MM.1S (cell line): ENCODE measurements around the gene SRRM2.

Experiments used
- DNase-seq: peaks from one replicate; pipeline ENCODE4 v3.0.0-alpha.2; 2015
- H2AFZ ChIP-seq: fragments of 300-600 bp; sonication (generic); 2 replicates; pipeline ENCODE4 v1.6.0; 2016; ENCODE audit warnings: antibody characterized with exemption, low read length
- H3F3A ChIP-seq: fragments of 300-600 bp; sonication (generic); 2 replicates; pipeline ENCODE4 v1.6.1; 2016; ENCODE audit warnings: mild to moderate bottlenecking, antibody characterized with exemption, low read length, moderate library complexity, mixed read lengths; ENCODE audit not compliant: insufficient read depth
- H3K27ac ChIP-seq: fragments of 300-600 bp; sonication (generic); 2 replicates; pipeline ENCODE4 v1.5.1; 2016; ENCODE audit warnings: mild to moderate bottlenecking, low read length
- H3K27me3 ChIP-seq: fragments of 300-600 bp; sonication (generic); replicated peaks from 2 replicates; pipeline ENCODE4 v1.6.0; 2016; ENCODE audit warnings: low read length; ENCODE audit not compliant: insufficient read depth
- H3K36me3 ChIP-seq: fragments of 300-600 bp; sonication (generic); replicated peaks from 2 replicates; pipeline ENCODE4 v1.6.1; 2016; ENCODE audit warnings: mild to moderate bottlenecking, low read length, mixed read lengths; ENCODE audit not compliant: insufficient read depth
- H3K4me1 ChIP-seq: fragments of 300-600 bp; sonication (generic); 2 replicates; pipeline ENCODE4 v1.6.1; 2016; ENCODE audit warnings: low read length, mixed read lengths
- H3K4me2 ChIP-seq: fragments of 300-600 bp; sonication (generic); 2 replicates; pipeline ENCODE4 v1.6.0; 2016; ENCODE audit warnings: low read depth, low read length
- H3K4me3 ChIP-seq: fragments of 300-600 bp; sonication (generic); 2 replicates; pipeline ENCODE4 v1.5.1; 2016; ENCODE audit warnings: low read length, mixed read lengths
- H3K79me2 ChIP-seq: fragments of 300-600 bp; sonication (generic); 2 replicates; pipeline ENCODE4 v1.6.1; 2016; ENCODE audit warnings: mixed run types, low read length, mixed read lengths
- H3K9ac ChIP-seq: fragments of 300-600 bp; sonication (generic); 2 replicates; pipeline ENCODE4 v1.6.1; 2016; ENCODE audit warnings: low read length, mixed read lengths
- H3K9me2 ChIP-seq: fragments of 300-600 bp; sonication (generic); replicated peaks from 2 replicates; pipeline ENCODE4 v1.6.1; 2016; ENCODE audit warnings: mild to moderate bottlenecking, low read length, mixed read lengths; ENCODE audit not compliant: insufficient read depth
- H3K9me3 ChIP-seq: fragments of 300-600 bp; sonication (generic); replicated peaks from 2 replicates; pipeline ENCODE4 v1.6.1; 2016; ENCODE audit warnings: mild to moderate bottlenecking, low read length, mixed read lengths; ENCODE audit not compliant: insufficient read depth
- H4K20me1 ChIP-seq: fragments of 300-600 bp; sonication (generic); 2 replicates; pipeline ENCODE4 v1.6.1; 2016; ENCODE audit warnings: mild to moderate bottlenecking, low read length, moderate library complexity, mixed read lengths; ENCODE audit not compliant: insufficient read depth
- EZH2 ChIP-seq: fragments of 300-600 bp; sonication (generic); optimal IDR thresholded peaks from 2 replicates; pipeline ENCODE3; 2017; ENCODE audit warnings: low read depth, mild to moderate bottlenecking, antibody characterized with exemption, low read length, mixed read lengths
- EZH2phosphoT487 ChIP-seq: fragments of 300-600 bp; sonication (generic); IDR thresholded peaks from 2 replicates; pipeline ENCODE4 v1.6.1; 2018; ENCODE audit warnings: antibody characterized with exemption, low read length
- TF ChIP-seq, protein P1 (sequence below): fragments of 300-600 bp; sonication (generic); IDR thresholded peaks from 2 replicates; pipeline ENCODE4 v1.5.1; 2016; ENCODE audit warnings: antibody characterized with exemption, low read length, mixed read lengths

SRRM2 gene

DNA sequence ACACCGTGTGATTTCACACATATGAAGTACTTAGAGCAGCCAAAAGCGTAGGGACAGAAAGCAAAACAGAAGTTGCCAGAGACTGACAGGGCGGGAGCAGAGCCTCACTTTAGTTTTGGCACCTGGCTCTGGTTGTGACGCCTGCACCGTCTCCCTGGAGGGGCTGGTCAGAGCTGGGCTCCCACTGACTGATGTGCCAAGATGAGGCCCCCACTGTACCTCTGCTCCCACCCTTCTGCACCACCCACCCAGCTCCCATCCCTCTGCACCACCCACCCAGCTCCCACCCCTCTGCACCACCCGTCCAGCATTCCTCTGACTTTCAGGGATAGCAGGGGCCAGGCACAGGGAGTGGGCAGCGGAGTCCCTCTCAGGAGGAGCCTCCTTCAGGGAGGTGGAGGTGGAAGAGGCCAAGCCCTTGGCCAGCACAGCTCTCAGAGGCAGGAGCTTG lies 61.4 kb downstream of the SRRM2 start:
- TF ChIP-seq, protein P1, sequence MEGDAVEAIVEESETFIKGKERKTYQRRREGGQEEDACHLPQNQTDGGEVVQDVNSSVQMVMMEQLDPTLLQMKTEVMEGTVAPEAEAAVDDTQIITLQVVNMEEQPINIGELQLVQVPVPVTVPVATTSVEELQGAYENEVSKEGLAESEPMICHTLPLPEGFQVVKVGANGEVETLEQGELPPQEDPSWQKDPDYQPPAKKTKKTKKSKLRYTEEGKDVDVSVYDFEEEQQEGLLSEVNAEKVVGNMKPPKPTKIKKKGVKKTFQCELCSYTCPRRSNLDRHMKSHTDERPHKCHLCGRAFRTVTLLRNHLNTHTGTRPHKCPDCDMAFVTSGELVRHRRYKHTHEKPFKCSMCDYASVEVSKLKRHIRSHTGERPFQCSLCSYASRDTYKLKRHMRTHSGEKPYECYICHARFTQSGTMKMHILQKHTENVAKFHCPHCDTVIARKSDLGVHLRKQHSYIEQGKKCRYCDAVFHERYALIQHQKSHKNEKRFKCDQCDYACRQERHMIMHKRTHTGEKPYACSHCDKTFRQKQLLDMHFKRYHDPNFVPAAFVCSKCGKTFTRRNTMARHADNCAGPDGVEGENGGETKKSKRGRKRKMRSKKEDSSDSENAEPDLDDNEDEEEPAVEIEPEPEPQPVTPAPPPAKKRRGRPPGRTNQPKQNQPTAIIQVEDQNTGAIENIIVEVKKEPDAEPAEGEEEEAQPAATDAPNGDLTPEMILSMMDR: no peak
- TF ChIP-seq EZH2 (no peak), EZH2phosphoT487 (no peak)
- Histone ChIP-seq H3F3A (no peaks in the 10 kb centered on the region), H3K27me3 (peaks cover 90% of the 10 kb centered on the region), H3K79me2 (no peaks in the 10 kb centered on the region), H3K9me3 (no peaks in the 10 kb centered on the region), H3K4me2 (no peak overlapping the region), H3K27ac (no peak overlapping the region), H4K20me1 (no peaks in the 10 kb centered on the region), H3K36me3 (no peaks in the 10 kb centered on the region), H2AFZ (no peak overlapping the region), H3K9me2 (no peaks in the 10 kb centered on the region), H3K9ac (no peak overlapping the region), H3K4me1 (no peaks in the 10 kb centered on the region), H3K4me3 (no peak overlapping the region)
- DNase-seq: no peak

GRCh38 chr16:2814551-2815298 lies 62.3 kb downstream of the SRRM2 start:
- DNase-seq: no peak
- H3K36me3 ChIP-seq: no peaks in the 10 kb centered on the region
- TF ChIP-seq EZH2 (no peak), EZH2phosphoT487 (no peak)
- TF ChIP-seq, protein P1: no peak
- no peaks in the 10 kb centered on the region for H3K4me1 ChIP-seq
- no peaks in the 10 kb centered on the region for H4K20me1 ChIP-seq
- H3K27ac ChIP-seq: no peak overlapping the region
- no peaks in the 10 kb centered on the region for H3K79me2 ChIP-seq
- no peaks in the 10 kb centered on the region for H3K9me3 ChIP-seq
- H3K9me2 ChIP-seq: no peaks in the 10 kb centered on the region
- H3K27me3 ChIP-seq: peaks cover 90% of the 10 kb centered on the region
- no peak overlapping the region for H3K4me2 ChIP-seq
- no peaks in the 10 kb centered on the region for H3F3A ChIP-seq
- no peak overlapping the region for H2AFZ ChIP-seq
- no peak overlapping the region for H3K9ac ChIP-seq
- H3K4me3 ChIP-seq: no peak overlapping the region

DNA sequence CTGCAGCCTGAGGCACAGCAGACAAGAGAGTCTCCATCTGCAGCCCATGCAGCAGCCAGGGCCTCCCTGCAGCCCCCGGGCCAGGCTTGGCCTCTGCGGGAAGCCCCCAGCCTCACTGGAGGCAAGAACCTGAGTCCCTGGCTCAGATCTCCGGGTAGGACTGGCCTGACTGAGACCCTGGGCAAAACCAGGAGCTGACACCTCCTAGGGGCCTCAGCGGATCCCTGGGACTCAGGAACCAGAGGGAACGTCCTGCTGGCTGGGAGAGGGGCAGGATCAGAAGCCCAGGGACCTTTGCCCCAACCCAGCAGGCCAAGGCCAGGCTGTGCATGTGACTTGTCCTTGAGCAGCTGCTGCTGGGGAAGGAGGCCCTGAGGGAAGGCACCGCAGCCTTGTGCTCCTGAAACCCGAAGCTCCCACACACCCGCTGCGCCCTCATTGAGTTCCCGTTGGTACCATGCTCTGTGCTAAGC lies 62.9 kb downstream of the SRRM2 start:
- no peak overlapping the region for H3K27ac ChIP-seq
- no peak for DNase-seq
- no peaks in the 10 kb centered on the region for H3K9me2 ChIP-seq
- H2AFZ ChIP-seq: no peak overlapping the region
- peaks cover 90% of the 10 kb centered on the region for H3K27me3 ChIP-seq
- H3K79me2 ChIP-seq: no peaks in the 10 kb centered on the region
- no peak overlapping the region for H3K4me2 ChIP-seq
- no peaks in the 10 kb centered on the region for H4K20me1 ChIP-seq
- no peak overlapping the region for H3K4me3 ChIP-seq
- H3K9ac ChIP-seq: no peak overlapping the region
- no peaks in the 10 kb centered on the region for H3K9me3 ChIP-seq
- TF ChIP-seq EZH2 (no peak), EZH2phosphoT487 (no peak)
- TF ChIP-seq, protein P1: no peak
- no peaks in the 10 kb centered on the region for H3K36me3 ChIP-seq
- H3F3A ChIP-seq: no peaks in the 10 kb centered on the region
- no peaks in the 10 kb centered on the region for H3K4me1 ChIP-seq
